GM23338 (cell line): Measurements from ENCODE around the gene AIRE. TPM values are rescaled to one million over a fixed set of nuclear protein-coding genes. Genes with fewer than 3 reads are reported as not detected.
A peak's percentile ranks its signal among the peaks of the same experiment; 100 is the strongest.

Experiments used
- ATAC-seq: fragments of 200-7000 bp; cut with Tn5 transposase; 3 replicates; pipeline ENCODE4 v1.9.1; 2020
- DNase-seq: peaks from one replicate; pipeline ENCODE4 v3.0.0-alpha.2; 2015; ENCODE audit warnings: low spot score
- H2AFZ ChIP-seq: fragments of 200-600 bp; sonication (generic); 2 replicates; pipeline ENCODE4 v1.8.0; 2016; ENCODE audit warnings: antibody characterized with exemption, mild to moderate bottlenecking, moderate library complexity
- H3F3A ChIP-seq: fragments of 200-600 bp; sonication (generic); replicated peaks from 2 replicates; pipeline ENCODE4 v1.8.0; 2017; ENCODE audit warnings: antibody characterized with exemption, mixed run types, low read depth
- H3K27ac ChIP-seq: fragments of 200-600 bp; sonication (generic); 2 replicates; pipeline ENCODE4 v1.6.1; 2016; ENCODE audit warnings: low read depth
- H3K27me3 ChIP-seq: fragments of 200-600 bp; sonication (generic); 2 replicates; pipeline ENCODE4 v1.8.0; 2016; ENCODE audit warnings: mild to moderate bottlenecking, mixed run types, moderate library complexity; ENCODE audit not compliant: insufficient read depth
- H3K36me3 ChIP-seq: fragments of 200-600 bp; sonication (generic); 2 replicates; pipeline ENCODE4 v1.8.0; 2016; ENCODE audit warnings: mild to moderate bottlenecking; ENCODE audit not compliant: insufficient read depth
- H3K4me1 ChIP-seq: fragments of 200-600 bp; sonication (generic); 2 replicates; pipeline ENCODE4 v1.8.0; 2016; ENCODE audit warnings: mild to moderate bottlenecking, moderate library complexity; ENCODE audit not compliant: insufficient read depth
- H3K4me2 ChIP-seq: fragments of 200-600 bp; sonication (generic); 2 replicates; pipeline ENCODE4 v1.7.1; 2017; ENCODE audit warnings: mixed run types
- H3K4me3 ChIP-seq: fragments of 200-600 bp; sonication (generic); 2 replicates; pipeline ENCODE4 v1.6.1; 2016; ENCODE audit warnings: mixed run types
- H3K79me2 ChIP-seq: fragments of 200-600 bp; sonication (generic); replicated peaks from 2 replicates; pipeline ENCODE4 v1.8.0; 2017; ENCODE audit warnings: mild to moderate bottlenecking; ENCODE audit not compliant: insufficient read depth
- H3K9me2 ChIP-seq: fragments of 200-600 bp; sonication (generic); 2 replicates; pipeline ENCODE4 v1.8.0; 2017; ENCODE audit not compliant: insufficient read depth
- H4K20me1 ChIP-seq: fragments of 200-600 bp; sonication (generic); replicated peaks from 2 replicates; pipeline ENCODE4 v1.8.0; 2017; ENCODE audit warnings: mild to moderate bottlenecking; ENCODE audit not compliant: insufficient read depth
- H3K27ac Mint-ChIP-seq: 2 replicates; pipeline ENCODE4 v1.8.0; 2020; ENCODE audit warnings: inconsistent platforms, mild to moderate bottlenecking, moderate library complexity, mixed read lengths
- H3K27me3 Mint-ChIP-seq: 3 replicates; pipeline ENCODE4 v1.8.0; 2022; ENCODE audit warnings: low read depth, mild to moderate bottlenecking, moderate library complexity, mixed read lengths, inconsistent platforms; ENCODE audit not compliant: insufficient read depth, poor library complexity
- H3K36me3 Mint-ChIP-seq: 3 replicates; pipeline ENCODE4 v1.8.0; 2021; ENCODE audit warnings: low read depth, mild to moderate bottlenecking, inconsistent platforms, moderate library complexity, mixed read lengths
- H3K4me1 Mint-ChIP-seq: 3 replicates; pipeline ENCODE4 v1.8.0; 2020; ENCODE audit warnings: mild to moderate bottlenecking, inconsistent platforms, mixed read lengths
- H3K4me3 Mint-ChIP-seq: 3 replicates; pipeline ENCODE4 v1.8.0; 2021; ENCODE audit warnings: moderate library complexity, mild to moderate bottlenecking, inconsistent platforms, mixed read lengths
- H3K9me3 Mint-ChIP-seq: 3 replicates; pipeline ENCODE4 v1.8.0; 2020; ENCODE audit warnings: moderate library complexity, mild to moderate bottlenecking, inconsistent platforms, mixed read lengths
- CREB1 ChIP-seq: fragments of 250-450 bp; sonication (Bioruptor Pico); IDR thresholded peaks from 2 replicates; pipeline ENCODE4 v1.5.0; 2020; ENCODE audit warnings: low read depth, mild to moderate bottlenecking, moderate library complexity
- CTCF ChIP-seq, 2 experiments: fragments of 200-600 bp in 1 of 2; sonication (generic) in 1 of 2; conservative IDR thresholded peaks; 2 replicates each; pipeline versions ENCODE4 v1.5.1 to v1.6.1; 2016 to 2017; ENCODE audit warnings: antibody characterized with exemption in 2 of 2, low read depth in 2 of 2, mild to moderate bottlenecking in 2 of 2, moderate library complexity in 1 of 2
- ETS1 ChIP-seq: IDR thresholded peaks from 2 replicates; pipeline ENCODE4 v1.6.1; 2016; ENCODE audit warnings: antibody characterized with exemption
- EZH2 ChIP-seq: fragments of 200-600 bp; sonication (generic); IDR thresholded peaks from one replicate; pipeline ENCODE4 v1.8.0; 2017; ENCODE audit warnings: antibody characterized with exemption, mild to moderate bottlenecking, low read depth; ENCODE audit not compliant: unreplicated experiment
- EZH2phosphoT487 ChIP-seq: fragments of 200-600 bp; sonication (generic); IDR thresholded peaks from one replicate; pipeline ENCODE4 v1.8.1; 2018; ENCODE audit warnings: antibody characterized with exemption; ENCODE audit not compliant: unreplicated experiment
- REST ChIP-seq: IDR thresholded peaks from one replicate; pipeline ENCODE4 v1.6.1; 2018; ENCODE audit warnings: antibody characterized with exemption; ENCODE audit not compliant: unreplicated experiment
- STAT1 ChIP-seq: IDR thresholded peaks from one replicate; pipeline ENCODE4 v1.6.1; 2016; ENCODE audit warnings: antibody characterized with exemption; ENCODE audit not compliant: unreplicated experiment
- ZNF114 ChIP-seq: fragments of 250-450 bp; sonication (Bioruptor Pico); IDR thresholded peaks from 2 replicates; pipeline ENCODE4 v1.5.0; 2020; ENCODE audit warnings: mild to moderate bottlenecking, moderate library complexity
- polyA plus RNA-seq: library from polyadenylated mRNA; unstranded; fragments of >200 nt; fragmentation: Nextera tagmentation; extraction: Ambion mirVana; gene quantifications from 2 replicates; pipeline ENCODE4 v1.2.1, GENCODE V29; 2016
- total RNA-seq: library from RNA; depleted of rRNA; stranded (reverse); fragments of >200 nt; shearing (Covaris generic); gene quantifications from 2 replicates; pipeline ENCODE4 v1.2.3, GENCODE V29; 2014

The AIRE gene
- total and polyA plus RNA-seq, 2 experiments from 2014 or later = 0.10 TPM; not detected in 1

- TF ChIP-seq EZH2 (no peak), CTCF (conservative IDR thresholded peaks at IDR 0.05; ENCODE audit: low read depth in 2 of 2) (no peak), STAT1 (no peak), CREB1 (CRISPR knock-in tag) (no peak), ETS1 (no peak), REST (no peak), EZH2phosphoT487 (no peak), ZNF114 (CRISPR knock-in tag) (no peak)
- H3K9me2 ChIP-seq = no peaks in the 10 kb centered on the region
- no peak overlapping the region for H3K4me3 ChIP-seq
- H3K4me1 ChIP-seq = no peaks in the 10 kb centered on the region
- DNase-seq (no peak), ATAC-seq (peak; percentile 45)
- H3K36me3 ChIP-seq = no peaks in the 10 kb centered on the region
- H3K27ac ChIP-seq = no peak overlapping the region
- no peaks in the 10 kb centered on the region for H3K79me2 ChIP-seq
- Mint-ChIP-seq H3K4me3 (no peak overlapping the region), H3K36me3 (peaks cover 6% of the 10 kb centered on the region), H3K9me3 (no peaks in the 10 kb centered on the region), H3K27me3 (peaks cover 1% of the 10 kb centered on the region), H3K4me1 (no peaks in the 10 kb centered on the region), H3K27ac (no peak overlapping the region; the same call in 1 of the 2 replicates)
- no peaks in the 10 kb centered on the region for H4K20me1 ChIP-seq
- H3K4me2 ChIP-seq = no peak overlapping the region
- H2AFZ ChIP-seq = no peak overlapping the region
- no peaks in the 10 kb centered on the region for H3K27me3 ChIP-seq
- no peaks in the 10 kb centered on the region for H3F3A ChIP-seq
Measured at GRCh38 chr21:44315691-44316203, 30.1 kb downstream of the AIRE start.
